Ureter (tissue), 1 donor: ENCODE measurements around the gene MBNL1. TPM values are rescaled to one million over a fixed set of nuclear protein-coding genes. Genes with fewer than 3 reads are reported as not detected.

Source experiments
- DNase-seq: peaks from one replicate; pipeline ENCODE4 v3.0.0-alpha.2; 2020; ENCODE audit warnings: low spot score
- total RNA-seq: library from RNA; stranded (reverse); gene quantifications from one replicate; pipeline ENCODE4 v1.2.4, GENCODE V29; 2023
- donor health status: DM: yes; HTN: yes; CAD: no.

The MBNL1 gene
- total RNA-seq, 1 donor from 2014 or later, result 223 TPM

GRCh38 chr3:152444029-152444641, 175.4 kb downstream of the MBNL1 start:
- DNase-seq, result no peak

DNA sequence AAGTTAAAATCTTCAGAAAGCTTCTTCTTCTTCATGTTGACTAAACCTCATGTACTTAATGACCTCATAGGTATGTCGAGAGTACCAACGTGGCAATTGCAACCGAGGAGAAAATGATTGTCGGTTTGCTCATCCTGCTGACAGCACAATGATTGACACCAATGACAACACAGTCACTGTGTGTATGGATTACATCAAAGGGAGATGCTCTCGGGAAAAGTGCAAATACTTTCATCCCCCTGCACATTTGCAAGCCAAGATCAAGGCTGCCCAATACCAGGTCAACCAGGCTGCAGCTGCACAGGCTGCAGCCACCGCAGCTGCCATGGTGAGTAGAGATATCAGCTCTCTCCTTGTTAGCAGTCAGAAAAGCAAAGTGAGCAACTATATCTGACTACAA, 176.5 kb downstream of the MBNL1 start:
- no peak for DNase-seq

DNA sequence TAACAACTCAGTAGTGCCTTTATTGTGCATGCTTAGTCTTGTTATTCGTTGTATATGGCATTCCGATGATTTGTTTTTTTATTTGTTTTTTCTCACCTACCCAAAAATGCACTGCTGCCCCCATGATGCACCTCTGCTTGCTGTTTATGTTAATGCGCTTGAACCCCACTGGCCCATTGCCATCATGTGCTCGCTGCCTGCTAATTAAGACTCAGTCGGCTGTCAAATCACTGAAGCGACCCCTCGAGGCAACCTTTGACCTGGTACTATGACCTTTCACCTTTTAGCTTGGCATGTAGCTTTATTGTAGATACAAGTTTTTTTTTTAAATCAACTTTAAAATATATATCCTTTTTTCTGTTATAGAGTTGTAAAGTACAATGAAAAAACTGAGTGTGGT, 177.8 kb downstream of the MBNL1 start:
- DNase-seq, result no peak

DNA sequence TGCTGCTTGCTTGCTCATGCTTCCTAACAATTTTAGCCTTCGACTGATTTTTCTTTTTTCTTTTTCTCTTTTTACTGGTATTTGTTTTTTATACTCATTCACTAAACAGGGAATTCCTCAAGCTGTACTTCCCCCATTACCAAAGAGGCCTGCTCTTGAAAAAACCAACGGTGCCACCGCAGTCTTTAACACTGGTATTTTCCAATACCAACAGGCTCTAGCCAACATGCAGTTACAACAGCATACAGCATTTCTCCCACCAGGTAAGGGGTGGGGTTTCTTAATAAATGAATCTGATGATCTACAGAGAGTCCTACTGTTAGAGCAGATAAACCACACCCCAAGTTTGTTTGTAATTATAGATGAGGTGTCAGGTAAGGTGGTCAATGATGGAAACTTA, 178.8 kb downstream of the MBNL1 start:
- DNase-seq, result no peak

DNA sequence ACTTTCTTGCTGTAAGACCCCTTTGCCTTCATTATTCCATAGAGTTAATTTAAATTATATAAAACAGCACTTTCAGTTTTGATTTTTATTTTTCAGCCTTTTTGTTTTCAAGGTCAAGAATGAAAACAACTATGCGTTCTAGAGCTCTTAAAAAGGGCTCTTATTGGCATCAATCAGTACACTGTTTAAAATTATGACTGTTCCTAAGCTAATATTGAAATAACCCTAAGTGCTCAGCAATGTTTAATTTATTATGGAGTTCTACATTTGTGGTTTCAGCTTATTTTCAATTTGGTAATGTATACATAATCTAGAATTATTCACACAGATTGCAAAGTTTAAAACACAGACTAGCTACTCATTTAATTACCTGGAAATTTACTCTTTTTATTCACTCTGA, 179.4 kb downstream of the MBNL1 start:
- no peak for DNase-seq

GRCh38 chr3:152452318-152452717, 183.6 kb downstream of the MBNL1 start:
- DNase-seq, result no peak

- no peak for DNase-seq
Measured at GRCh38 chr3:152454076-152454875, 185.5 kb downstream of the MBNL1 start.

DNA sequence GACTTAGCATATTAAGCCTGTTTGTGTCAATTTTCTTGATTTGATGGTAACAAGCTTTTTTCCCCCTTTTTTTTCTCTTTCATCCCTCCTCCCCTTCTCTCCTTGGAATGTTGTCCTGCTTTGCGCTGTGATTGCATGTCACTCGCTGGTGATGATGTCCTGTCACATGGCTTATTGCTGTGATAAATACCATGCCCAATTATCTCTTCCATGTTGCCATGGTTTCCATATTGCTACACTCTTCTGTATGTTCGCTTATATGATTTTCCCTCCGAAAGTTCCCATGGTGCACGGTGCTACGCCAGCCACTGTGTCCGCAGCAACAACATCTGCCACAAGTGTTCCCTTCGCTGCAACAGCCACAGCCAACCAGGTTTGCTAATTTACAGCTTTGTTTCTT, 187.3 kb downstream of the MBNL1 start:
- DNase-seq, result no peak

DNA sequence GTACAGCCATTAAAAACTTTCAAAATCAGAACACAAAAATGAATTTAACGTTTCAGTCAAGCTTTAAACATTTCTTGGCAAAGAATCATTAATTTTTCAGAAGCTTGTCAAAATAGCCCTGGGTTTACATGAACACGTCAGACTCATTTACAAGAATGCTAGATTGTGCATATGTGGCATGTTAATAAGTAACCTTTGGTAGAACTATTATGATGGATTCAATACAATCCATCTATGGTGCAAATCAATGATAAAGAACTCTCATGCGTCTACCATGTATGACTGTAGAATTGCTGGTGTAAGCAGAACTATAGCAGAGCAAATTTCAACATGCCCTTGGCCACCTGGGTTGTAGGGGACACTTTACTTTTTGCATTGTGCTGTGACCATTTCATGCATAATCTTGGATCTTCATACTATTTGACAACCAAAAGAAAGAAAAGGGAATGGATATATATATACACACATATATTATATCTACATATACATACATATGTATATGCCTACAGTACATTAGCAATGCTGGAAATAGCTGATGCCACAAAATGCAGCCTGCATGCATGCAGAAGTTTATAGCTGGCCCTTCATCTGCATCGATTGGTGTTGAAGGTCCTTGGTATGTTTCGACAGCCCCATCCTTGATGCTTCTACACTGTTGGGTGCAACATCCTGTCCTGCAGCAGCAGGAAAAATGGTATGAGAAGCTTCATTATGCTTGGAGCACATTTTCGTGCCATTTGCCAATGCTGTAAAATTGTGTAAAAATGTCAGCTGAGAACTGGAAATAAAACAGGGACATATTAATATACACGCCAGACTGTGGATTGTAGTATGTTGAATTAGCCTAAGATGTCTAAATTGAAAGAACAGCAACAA, 189.0 kb downstream of the MBNL1 start:
- DNase-seq, result no peak

GRCh38 chr3:152458376-152459117, 189.8 kb downstream of the MBNL1 start:
- no peak for DNase-seq

DNA sequence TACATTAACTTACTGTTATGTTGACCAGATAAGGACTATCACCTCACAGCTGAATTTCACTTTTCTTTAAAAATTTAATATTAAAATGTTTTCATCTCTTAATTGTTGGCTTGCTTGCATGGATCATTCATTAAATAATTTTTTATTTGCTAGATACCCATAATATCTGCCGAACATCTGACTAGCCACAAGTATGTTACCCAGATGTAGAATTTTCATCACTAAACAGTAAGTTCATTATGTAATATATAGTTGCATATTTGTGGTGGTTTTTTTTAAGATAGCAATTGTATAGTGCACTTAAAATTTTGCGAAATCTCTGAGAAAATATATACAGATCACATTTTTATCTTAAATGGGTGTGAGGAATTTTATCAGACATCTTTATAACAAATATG, 190.4 kb downstream of the MBNL1 start:
- no peak for DNase-seq

DNA sequence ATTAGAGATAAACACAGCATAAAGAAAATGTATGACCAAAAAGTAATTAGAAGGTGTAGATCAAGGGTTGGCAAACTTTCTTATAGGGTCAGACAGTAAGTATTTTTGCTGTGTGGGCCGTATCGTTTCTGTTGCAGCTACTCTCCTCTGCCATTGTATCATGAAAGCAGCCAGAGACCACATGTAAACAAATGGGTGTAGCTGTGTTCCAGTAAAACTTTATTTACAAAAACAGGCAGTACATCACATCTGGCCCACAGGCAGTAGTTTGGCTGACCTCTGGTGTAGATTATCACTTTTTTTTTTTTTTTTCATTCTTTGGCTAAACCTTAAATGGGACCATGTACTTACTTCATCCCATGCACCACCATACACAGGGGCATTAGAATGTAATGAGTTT, 190.8 kb downstream of the MBNL1 start:
- no peak for DNase-seq

GRCh38 chr3:152460936-152461335, 192.2 kb downstream of the MBNL1 start:
- no peak for DNase-seq

GRCh38 chr3:152461460-152461859, 192.7 kb downstream of the MBNL1 start:
- no peak for DNase-seq

DNA sequence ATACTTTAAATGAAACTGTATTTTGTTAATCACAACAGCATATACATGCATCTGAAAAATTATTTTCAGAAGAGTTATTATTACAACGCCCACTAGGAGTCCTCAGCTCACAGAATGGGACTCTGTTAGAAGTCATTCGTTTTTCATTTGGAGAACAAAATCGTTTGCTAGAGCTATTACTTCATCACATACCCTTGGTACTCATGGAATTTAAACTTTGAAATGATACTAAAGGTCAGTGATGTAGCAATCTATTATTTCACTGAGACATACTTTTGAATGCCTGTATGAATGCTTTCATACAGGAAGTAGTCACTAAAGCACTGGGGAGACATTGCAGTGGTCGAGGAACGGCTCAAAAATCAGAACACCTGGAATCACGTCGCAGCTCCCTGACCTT, 198.1 kb downstream of the MBNL1 start:
- no peak for DNase-seq

GRCh38 chr3:152469248-152470025, 200.7 kb downstream of the MBNL1 start:
- no peak for DNase-seq

- DNase-seq, result no peak
Measured at GRCh38 chr3:152470095-152470494, 201.4 kb downstream of the MBNL1 start.

DNA sequence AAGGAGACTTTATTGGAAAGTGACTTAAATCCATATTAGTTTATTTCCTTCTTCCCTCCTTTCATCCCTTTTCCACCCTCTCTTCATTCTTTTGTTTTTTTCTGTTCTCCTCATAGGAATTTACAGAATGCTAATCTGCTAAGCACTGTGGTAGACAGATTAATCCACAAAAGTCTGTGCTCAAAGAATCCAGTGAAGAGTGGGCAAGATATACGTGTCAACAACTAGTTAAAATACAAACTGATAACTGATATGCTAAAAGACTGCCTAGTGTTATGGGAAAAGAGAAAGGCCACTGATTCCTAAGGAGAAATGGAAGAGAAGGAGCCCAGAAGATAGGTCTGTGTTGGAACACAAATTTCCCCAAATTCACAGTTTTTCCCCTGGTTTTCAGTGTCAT, 202.2 kb downstream of the MBNL1 start:
- DNase-seq, result no peak

GRCh38 chr3:152471814-152472671, 203.3 kb downstream of the MBNL1 start:
- peak; percentile 71 for DNase-seq

DNA sequence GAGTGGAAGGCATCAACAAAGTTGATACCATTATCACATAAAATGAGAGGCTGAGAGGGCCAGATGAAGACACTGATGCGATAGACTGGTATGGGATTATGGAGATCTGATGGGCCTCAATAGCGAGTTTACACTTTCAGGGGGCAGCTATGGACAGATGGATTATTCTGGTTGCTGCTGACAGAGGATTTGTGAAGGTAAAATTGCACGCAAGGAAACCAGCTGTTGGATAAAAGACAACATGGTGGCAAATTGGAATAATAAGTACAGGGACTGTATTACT, 203.9 kb downstream of the MBNL1 start:
- no peak for DNase-seq
